ENCODE data around the gene BPIFB3. TPM values are rescaled to one million over a fixed set of nuclear protein-coding genes. Genes with fewer than 3 reads are reported as not detected.

The BPIFB3 gene
- total RNA-seq, 1 donor from 2014 or later, result not detected

DNA sequence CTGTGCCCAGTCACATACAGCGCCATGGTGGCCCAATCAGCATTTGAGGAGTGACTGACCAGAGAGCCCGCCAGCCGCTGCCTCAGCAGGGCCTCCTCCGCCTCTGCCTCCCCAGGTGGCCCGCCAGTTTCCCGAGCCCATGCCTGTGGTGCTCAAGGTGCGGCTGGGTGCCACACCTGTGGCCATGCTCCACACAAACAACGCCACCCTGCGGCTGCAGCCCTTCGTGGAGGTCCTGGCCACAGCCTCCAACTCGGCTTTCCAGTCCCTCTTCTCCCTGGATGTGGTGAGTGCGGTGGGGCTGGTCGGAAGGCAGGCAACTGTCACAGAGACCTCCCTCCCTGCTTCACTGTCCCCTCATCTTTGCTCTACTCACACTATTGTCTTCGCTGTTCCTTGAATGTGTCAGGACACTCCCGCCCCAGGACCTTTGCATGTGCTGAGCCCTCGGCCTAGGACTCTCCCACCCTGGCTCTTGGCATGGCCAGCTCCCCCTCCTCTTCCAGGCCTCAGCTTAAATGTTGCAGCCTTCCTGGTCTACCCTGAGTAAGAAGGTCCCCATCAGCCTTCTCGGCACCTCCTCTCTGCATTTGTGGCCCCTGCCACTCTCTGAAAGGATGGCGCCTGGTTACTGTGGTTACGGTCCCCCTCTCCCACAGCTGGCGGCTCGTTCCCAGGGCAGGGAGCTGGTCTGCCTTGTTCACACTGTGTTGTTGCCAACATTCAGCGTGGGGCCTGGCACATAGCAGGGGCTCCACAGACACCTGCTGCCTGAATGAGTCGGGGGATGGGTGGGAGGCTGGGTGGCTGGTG lies 34.0 kb upstream of the BPIFB3 start:
- no peak overlapping the region for H3K4me3 Mint-ChIP-seq
- H3K9me3 Mint-ChIP-seq, result no peaks in the 10 kb centered on the region
- no peaks in the 10 kb centered on the region for H3K4me1 Mint-ChIP-seq
- H3K36me3 Mint-ChIP-seq, result no peaks in the 10 kb centered on the region
- TF ChIP-seq, protein P1, sequence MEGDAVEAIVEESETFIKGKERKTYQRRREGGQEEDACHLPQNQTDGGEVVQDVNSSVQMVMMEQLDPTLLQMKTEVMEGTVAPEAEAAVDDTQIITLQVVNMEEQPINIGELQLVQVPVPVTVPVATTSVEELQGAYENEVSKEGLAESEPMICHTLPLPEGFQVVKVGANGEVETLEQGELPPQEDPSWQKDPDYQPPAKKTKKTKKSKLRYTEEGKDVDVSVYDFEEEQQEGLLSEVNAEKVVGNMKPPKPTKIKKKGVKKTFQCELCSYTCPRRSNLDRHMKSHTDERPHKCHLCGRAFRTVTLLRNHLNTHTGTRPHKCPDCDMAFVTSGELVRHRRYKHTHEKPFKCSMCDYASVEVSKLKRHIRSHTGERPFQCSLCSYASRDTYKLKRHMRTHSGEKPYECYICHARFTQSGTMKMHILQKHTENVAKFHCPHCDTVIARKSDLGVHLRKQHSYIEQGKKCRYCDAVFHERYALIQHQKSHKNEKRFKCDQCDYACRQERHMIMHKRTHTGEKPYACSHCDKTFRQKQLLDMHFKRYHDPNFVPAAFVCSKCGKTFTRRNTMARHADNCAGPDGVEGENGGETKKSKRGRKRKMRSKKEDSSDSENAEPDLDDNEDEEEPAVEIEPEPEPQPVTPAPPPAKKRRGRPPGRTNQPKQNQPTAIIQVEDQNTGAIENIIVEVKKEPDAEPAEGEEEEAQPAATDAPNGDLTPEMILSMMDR (IDR thresholded peaks at IDR 0.05; ENCODE audit: unreplicated experiment), result no peak
- H3K27ac Mint-ChIP-seq, result no peak overlapping the region
- no peak for DNase-seq (ENCODE audit: low spot score in 2 of 2, unreplicated experiment in 2 of 2)
- H3K27me3 Mint-ChIP-seq (ENCODE audit: low read depth), result peaks cover 30% of the 10 kb centered on the region

DNA sequence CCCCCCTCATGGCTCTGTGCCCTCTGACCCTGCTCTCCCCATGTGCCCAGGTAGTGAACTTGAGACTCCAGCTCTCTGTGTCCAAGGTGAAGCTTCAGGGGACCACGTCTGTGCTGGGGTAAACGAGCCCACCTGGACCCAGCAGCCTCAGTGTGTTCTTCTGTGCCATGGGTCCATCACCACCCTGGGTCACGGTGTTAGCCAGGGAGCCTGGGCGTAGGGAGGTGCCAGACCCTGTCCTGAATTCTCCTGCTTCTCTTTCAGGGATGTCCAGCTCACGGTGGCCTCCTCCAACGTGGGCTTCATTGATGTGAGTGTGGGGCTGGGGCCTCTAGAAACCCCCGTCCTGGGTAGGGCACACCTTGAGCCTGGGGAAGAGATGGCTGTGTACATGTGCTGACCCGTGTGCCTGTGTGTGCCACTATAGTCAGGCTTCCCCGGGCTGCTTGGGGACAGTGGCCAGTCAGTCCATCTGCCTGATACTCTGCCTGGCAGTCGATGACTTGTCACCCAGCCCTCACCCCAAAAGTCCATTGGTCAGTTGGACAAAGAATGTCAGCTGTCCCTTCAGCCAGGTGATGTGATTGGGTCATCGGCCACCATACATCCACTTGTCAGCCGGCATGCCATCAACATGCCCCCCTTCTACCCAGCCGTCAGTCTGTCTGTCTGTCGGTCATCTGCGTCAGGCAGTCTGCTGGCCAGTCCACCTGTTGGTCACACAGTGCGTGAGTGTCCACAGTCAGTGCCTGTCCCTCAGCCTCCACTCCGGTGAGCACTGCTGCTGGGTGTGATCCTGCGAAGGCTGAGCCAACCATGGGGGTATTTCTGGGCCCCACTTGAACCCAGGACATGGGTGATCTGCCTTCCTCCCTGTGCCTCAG lies 33.2 kb upstream of the BPIFB3 start:
- no peak overlapping the region for H3K27ac Mint-ChIP-seq
- H3K9me3 Mint-ChIP-seq, result no peaks in the 10 kb centered on the region
- peaks cover 22% of the 10 kb centered on the region for H3K27me3 Mint-ChIP-seq (ENCODE audit: low read depth)
- TF ChIP-seq, protein P1 (IDR thresholded peaks at IDR 0.05; ENCODE audit: unreplicated experiment), result no peak
- no peak overlapping the region for H3K4me3 Mint-ChIP-seq
- DNase-seq (ENCODE audit: low spot score in 2 of 2, unreplicated experiment in 2 of 2), result no peak
- no peaks in the 10 kb centered on the region for H3K36me3 Mint-ChIP-seq
- H3K4me1 Mint-ChIP-seq, result no peaks in the 10 kb centered on the region

DNA sequence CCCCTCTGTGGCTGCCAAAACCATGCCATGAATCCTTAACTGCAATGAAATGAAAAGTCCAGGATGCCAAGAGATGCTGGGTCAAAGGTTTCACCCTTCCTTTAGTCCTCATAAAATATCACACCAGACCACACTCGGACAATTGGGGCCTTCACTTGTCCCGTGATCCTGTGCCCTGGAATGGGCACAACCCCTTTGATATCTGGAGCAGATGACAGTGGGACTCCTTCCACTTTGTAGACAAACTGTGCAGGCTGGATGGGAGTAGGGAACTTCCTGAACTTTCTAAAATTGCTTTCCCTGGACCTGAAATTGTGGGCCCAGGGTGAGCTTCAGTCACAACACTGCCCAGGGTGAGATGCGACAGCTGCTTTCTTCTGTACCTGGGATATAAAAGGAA lies 31.8 kb upstream of the BPIFB3 start:
- Mint-ChIP-seq H3K27me3 (ENCODE audit: low read depth) (peaks cover 14% of the 10 kb centered on the region), H3K27ac (no peak overlapping the region), H3K4me1 (no peaks in the 10 kb centered on the region), H3K4me3 (no peak overlapping the region), H3K36me3 (no peaks in the 10 kb centered on the region), H3K9me3 (no peaks in the 10 kb centered on the region)
- no peak for DNase-seq (ENCODE audit: low spot score in 2 of 2, unreplicated experiment in 2 of 2)
- TF ChIP-seq, protein P1 (IDR thresholded peaks at IDR 0.05; ENCODE audit: unreplicated experiment), result no peak

DNA sequence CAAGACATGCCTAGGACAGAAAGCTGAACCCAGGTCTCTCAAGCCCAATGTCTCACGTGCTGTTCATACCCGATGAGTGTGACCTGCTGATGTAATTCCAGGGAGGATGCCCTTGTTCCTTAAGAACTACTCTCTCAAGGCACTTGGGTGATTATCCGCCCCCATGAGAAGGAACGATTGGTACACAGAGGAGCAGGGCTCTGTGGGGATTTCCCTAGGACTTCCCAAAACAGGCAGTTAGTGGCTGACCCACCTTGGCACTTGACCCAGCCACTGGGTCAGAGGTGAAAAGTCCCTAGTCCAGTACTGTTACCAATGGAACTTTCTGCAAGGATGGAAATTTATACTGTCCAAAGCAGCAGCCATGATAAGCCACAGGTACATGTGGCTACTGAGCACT lies 31.4 kb upstream of the BPIFB3 start:
- Mint-ChIP-seq H3K4me1 (no peaks in the 10 kb centered on the region), H3K4me3 (no peak overlapping the region), H3K9me3 (no peaks in the 10 kb centered on the region), H3K27ac (no peak overlapping the region), H3K36me3 (no peaks in the 10 kb centered on the region), H3K27me3 (ENCODE audit: low read depth) (peaks cover 16% of the 10 kb centered on the region)
- TF ChIP-seq, protein P1 (IDR thresholded peaks at IDR 0.05; ENCODE audit: unreplicated experiment), result no peak
- DNase-seq (ENCODE audit: low spot score in 2 of 2, unreplicated experiment in 2 of 2), result no peak

DNA sequence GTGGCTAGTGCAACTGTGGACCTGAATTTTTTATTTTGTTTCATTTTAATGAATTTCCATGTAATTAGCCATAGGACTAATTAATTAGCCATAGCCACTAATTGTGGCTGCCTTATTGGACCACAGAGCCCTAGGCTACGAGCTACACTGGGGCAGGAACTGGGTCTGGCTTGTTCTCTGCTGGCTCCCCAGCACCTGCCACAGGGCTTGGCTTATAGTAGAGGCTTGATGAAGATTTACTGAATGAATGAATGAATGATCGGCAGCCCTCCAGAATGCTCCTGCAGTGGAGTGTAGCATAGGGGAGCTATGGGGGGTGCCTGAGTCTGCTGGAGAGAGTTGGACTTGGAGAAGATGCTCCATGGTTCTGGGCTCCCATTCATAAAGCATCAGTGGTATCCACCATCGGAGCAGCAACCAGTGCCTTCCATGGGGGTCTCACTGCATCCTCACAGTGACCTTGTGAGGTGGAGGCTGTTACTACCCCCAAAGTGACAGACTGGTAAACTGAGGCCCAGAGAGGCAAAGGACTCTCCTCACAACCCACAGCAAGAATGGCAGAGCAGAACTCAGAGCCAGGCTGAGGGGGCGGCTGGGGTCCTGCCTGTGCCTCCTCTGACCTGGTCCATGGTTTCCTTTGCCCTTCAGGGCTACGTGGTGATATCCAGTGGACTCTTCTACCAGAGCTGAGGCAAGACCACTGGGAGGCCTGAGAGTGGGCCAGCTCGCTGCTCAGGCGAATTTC lies 30.8 kb upstream of the BPIFB3 start:
- Mint-ChIP-seq H3K36me3 (no peaks in the 10 kb centered on the region), H3K27me3 (ENCODE audit: low read depth) (peaks cover 10% of the 10 kb centered on the region), H3K4me3 (no peak overlapping the region), H3K9me3 (no peaks in the 10 kb centered on the region), H3K27ac (no peak overlapping the region), H3K4me1 (no peaks in the 10 kb centered on the region)
- no peak for DNase-seq (ENCODE audit: low spot score in 2 of 2, unreplicated experiment in 2 of 2)
- TF ChIP-seq, protein P1 (IDR thresholded peaks at IDR 0.05; ENCODE audit: unreplicated experiment), result no peak
